GM19467 (cell line): ENCODE data around the gene STAP1.
"Not testable (repeated sequence)": the region's sequence is repeated elsewhere in the genome, so short reads cannot be mapped to it uniquely, and the experiment has no call there.

ENCODE experiments used
- ATAC-seq: cut with Tn5 transposase; IDR thresholded peaks from one replicate; pipeline ENCODE4 v1.9.1; 2021; ENCODE audit warnings: mild to moderate bottlenecking, moderate library complexity; ENCODE audit not compliant: unreplicated experiment

STAP1 gene, protein sequence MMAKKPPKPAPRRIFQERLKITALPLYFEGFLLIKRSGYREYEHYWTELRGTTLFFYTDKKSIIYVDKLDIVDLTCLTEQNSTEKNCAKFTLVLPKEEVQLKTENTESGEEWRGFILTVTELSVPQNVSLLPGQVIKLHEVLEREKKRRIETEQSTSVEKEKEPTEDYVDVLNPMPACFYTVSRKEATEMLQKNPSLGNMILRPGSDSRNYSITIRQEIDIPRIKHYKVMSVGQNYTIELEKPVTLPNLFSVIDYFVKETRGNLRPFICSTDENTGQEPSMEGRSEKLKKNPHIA

DNA sequence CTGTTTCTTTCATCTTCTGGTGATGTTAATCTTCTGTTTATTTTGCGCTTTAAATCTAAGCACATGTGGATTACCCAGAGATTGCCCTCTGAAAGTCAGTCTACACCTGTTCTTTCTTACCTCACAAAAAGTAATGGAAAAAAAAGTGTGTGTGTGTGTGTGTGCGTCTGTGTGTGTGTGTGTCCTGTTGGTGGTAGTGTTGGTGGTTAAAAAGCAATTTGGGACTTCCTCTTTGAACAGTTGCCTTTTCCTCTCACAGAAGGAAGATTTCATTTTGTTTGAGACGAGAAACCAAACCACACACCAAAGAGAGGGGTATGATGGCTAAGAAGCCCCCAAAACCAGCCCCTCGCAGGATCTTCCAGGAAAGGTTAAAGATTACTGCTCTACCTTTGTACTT lies at the start of gene STAP1:
TSS of gene STAP1 (plus strand) at position 235 of the 400 bp plus-strand sequence. CDS start at position 318, 83 bp downstream.
- ATAC-seq = peak; percentile 60

DNA sequence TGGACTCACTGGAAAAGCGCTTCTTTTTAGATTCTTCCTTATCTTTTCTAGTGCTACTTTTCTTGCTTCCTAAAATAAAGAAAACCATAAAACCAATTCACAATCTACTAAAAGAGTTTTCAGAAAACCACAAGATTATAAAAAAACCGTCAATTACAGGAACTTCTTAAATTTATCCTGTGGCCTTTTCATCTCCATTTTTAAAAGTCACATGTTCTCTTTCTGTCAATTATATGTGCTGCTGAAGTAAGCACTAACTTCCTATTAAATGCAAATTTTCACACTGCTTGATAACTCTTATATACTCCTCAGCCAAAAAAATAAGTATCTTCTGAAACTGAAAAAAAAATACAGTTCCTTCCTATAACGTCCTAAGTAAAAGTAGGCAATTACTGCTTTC lies 46.0 kb upstream of the STAP1 start:
- no peak for ATAC-seq

DNA sequence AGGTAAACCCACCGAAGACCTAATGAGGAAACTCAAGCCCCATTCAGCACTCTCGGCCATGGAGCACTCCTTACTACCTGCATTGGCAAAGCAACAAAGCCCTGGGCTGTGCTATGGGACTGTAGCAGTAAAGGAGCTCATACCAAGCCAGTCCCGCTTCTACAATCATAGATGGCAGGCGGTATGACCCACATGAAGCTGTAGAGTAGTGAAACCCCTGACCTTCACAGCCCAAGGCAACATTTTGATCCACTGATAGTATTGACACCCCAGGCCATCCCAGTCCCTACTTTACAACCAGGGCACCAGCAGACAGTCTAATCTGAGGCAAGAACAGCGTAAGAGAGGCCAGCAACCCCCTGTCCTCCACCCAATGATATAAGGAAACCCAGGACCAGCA lies 38.4 kb upstream of the STAP1 start:
- no peak for ATAC-seq

DNA sequence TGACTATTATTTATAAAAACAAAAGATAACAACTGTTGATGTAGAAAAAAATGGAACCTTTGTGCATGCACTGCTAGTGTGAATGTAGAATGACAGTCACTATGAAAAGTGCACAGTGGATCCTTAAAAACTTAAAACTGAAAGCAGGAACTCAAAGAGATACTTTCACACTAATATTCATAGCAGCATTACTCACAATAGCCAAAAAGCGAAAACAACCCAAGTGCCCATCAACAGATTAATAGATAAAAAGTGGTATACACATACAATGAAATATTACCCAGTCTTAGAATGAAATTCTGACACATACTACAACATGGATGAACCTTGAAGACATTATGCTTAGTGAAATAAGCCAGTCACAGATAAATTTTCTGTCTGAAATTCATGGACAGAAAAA lies 37.0 kb upstream of the STAP1 start:
- ATAC-seq = peak; percentile 82

DNA sequence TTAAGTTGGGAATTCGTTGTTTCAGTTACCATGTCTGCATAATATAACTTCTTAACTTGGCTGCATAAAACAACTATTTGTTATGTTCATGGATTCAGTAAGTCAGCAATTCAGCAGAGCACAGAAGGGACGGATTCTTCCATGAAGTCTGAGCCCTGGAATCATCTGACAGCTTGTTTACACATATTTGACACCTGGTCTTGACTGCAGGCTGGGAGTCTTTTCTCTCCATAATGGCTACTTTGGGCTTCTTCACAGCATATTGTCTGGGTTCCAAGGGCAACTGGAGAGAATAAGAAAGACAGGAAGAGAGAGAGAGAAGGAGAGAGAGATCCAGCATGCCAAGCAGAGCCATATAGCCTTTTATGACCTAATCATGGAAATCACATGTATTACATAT lies 36.3 kb upstream of the STAP1 start:
- ATAC-seq = no peak

DNA sequence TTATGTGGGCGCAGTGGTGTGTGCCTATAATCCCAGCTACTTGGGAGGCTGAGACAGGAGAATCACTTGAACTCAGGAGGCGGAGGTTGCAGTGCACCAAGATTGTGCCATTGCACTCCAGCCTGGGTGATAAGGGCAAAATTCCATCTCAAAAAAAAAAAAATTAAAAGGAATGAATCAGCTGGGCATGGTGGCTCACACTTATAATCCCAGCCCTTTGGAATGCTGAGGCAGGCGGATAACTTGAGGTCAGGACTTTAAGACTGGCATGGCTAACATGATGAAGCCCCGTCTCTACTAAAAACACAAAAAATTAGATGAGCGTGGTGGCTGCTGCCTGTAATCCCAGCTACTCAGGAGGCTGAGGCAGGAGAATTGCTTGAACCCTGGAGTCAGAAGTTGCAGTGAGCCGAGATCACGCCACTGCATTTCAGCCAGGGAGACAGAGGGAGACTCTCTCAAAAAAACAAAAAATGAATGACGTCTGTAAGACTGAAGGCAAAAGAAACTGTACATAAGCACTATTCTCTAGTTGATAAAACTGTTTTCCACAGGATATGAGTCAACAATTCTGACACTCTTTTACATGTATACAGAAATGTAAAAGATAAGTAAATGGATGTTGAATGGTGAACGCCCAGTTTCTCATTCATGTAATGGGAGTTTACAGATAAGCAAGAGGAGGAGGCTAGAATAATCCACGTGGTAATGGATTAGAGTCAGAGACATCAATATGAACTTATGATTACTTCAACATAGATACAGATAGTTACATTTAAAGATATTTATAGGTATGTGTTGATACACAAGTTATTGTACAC lies 35.5 kb upstream of the STAP1 start:
- ATAC-seq = no peak

DNA sequence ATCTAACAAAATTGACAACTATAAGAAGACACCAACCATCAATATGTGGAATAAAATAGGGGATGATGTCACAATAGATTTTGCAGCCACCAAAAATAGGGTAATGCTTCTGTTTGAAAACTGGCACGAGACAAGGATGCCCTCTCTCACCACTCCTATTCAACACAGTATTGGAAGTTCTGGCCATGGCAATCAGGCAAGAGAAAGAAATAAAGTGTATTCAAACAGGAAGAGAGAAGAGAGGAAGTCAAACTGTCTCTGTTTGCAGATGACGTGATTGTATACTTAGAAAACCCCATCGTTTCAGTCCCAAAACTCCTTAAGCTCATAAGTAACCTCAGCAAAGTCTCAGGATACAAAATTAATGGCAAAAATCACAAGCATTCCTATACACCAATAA lies 34.4 kb upstream of the STAP1 start:
- ATAC-seq = not testable (repeated sequence)

DNA sequence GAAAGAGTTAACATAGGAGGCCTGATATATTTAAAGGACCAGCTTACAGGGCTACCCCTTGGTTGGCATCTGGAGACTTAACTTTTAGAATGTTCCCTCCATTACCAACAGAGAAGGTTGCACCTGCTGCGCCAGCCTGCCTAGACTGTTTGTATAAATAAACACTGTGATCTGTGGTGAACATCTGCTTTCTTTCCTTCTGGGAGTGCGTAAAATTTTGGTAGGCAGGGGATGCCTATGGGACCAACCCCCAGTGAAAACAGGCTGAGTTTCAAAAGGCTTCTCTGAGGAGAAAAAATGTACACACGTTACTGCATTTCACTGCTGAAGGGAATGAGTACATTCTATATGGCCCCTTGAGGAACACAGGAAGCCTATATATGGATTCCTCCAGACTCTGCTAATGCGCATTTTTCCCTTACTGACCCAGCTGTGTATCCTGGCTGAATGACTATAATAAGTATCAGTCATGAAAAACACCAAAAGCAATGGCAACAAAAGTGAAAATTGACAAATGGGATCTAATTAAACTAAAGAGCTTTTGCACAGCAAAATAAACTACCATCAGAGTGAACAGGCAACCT lies 27.1 kb upstream of the STAP1 start:
- ATAC-seq = no peak

DNA sequence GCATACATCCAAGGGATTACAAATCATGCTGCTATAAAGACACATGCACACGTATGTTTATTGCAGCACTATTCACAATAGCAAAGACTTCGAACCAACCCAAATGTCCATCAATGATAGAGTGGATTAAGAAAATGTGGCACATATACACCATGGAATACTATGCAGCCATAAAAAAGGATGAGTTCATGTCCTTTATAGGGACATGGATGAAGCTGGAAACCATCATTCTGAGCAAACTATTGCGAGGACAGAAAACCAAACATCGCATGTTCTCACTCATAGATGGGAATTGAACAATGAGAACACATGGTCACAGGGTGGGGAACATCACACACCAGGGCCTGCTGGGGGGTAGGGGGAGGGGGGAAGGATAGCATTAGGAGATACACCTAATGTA lies 26.1 kb upstream of the STAP1 start:
- not testable (repeated sequence) for ATAC-seq

DNA sequence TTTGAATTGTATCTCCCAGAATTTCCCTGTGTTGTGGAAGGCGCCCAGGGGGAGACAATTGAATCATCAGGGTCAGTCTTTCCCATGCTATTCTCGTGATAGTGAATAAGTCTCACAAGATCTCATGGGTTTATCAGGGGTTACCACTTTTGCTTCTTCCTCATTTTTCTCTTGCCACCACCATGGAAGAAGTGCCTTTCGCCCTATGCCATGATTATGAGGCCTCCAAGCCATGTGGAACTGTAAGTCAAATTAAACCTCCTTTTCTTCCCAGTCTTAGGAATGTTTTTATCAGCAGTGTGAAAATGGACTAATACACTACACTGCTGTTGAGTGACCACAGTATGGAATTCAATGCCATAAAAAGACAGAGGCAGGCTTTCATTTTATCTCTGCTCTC lies 25.4 kb upstream of the STAP1 start:
- no peak for ATAC-seq

DNA sequence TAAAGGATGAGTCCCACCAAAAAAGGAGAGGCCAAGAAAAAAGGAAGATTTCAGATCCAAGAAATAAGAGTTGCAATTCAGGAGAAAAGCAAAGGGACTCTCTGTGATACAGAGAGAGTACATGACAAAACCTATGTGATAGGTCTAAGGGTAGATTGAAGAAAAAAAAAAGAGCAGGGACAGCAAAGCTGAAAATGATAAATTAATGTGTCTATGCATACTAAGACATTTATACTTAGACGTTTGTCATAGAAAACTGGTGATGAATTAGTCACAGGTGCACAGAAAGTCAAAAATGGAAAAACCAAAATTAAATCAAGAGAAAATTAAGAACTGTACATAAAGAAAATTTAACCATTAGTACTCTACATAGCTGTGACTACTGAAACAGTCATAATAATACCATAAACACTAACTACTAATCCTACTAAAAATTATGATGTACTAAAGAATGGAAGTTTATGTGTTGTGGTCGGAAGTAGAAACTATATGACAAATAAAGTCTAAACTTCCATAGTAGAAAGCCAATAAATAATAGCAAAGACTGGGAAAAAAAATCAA lies 23.2 kb upstream of the STAP1 start:
- no peak for ATAC-seq

DNA sequence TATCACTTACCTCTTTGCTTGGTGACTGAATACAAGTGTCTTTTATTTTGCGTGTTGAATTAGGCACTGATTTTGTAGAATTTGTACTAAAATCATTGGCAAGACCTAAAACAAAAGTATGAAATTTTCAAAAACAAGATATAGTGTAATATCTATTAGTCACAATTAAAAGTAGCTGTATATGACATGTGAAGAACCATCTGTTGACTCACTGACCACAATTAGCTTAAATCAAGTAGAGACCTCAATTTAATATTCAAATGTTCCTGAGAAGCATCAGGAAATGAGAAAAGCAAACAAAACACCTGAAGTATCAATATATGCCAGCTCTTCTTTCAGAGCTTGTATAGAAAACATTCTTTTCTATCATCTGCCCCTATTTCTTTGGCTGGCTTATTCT lies 18.7 kb upstream of the STAP1 start:
- no peak for ATAC-seq

DNA sequence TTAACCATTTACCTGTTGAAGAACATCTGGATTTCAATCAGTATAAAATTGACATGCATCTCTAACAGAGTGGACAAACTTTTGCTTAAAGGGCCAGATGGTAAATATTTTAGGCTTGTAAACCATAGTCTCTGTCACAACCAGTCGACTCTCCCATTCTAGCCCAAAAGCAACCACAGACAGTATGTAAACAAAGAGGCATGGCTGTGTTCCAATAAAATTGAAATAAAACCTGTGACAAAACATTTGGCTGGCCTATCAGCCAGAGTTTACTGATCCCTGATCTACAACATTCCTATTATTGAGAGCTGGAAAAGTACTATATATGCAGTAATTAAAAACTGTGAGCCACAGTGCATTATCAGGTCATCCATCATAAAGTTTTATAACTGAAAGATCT lies 16.5 kb upstream of the STAP1 start:
- ATAC-seq = no peak

DNA sequence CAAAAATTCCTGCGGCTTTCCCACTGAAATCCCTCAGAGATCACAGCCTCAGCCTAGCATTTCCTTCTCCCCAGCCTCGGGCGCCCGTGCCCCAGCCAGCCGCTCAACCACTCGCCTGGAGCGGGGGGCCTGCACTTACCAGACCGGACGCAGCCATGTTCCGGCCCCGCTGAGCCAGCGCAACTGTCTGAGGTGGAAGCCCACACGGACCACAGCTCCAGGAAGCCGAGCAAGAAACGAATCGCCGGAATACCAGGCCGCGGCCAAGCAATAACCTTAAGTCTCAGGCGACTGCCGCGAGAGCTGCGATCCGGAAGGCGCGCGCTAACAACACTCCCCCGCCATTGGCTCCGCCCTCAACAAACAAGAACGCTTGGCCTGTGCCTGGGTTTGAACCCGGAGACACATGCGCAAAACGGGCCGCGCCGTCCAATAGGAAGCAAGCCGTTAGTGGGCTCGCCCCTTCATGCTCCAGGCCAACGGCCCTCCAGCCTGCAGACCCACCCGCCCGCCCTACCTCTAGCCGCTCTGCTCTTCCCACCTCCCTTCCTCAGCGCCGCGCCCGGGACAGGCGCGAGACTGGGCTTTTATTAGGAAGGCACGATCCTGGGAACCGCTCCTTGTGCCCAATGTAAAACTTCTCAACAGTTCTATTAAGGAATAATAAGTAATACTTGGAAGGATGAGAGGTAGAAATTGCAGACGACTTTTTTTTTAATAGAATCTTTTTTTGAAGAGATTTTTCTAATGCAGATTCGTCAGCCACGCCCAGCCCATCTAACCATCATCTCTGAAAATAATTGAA lies 13.1 kb upstream of the STAP1 start, which contains the start of gene CENPC:
TSS of gene CENPC (minus strand) at position 305 of the 805 bp plus-strand sequence. CDS start at position 157, 148 bp downstream.
- ATAC-seq = peak; percentile 96

DNA sequence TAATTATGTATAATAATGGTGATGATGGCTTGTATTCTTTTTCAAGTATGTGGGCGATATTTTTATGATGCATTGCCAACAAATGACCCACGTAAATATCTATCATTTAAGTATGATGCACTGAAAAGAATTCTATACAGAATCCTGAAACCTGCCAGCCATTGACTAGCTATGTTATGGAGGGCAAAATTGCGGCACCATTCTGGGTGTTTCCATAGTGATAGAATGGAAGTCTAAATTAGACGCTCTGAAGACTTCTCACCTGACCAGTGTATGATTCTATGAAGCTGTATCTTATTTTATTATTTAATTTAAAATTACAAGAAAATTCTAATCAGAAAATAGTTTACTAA lies 12.5 kb upstream of the STAP1 start:
- ATAC-seq = no peak

DNA sequence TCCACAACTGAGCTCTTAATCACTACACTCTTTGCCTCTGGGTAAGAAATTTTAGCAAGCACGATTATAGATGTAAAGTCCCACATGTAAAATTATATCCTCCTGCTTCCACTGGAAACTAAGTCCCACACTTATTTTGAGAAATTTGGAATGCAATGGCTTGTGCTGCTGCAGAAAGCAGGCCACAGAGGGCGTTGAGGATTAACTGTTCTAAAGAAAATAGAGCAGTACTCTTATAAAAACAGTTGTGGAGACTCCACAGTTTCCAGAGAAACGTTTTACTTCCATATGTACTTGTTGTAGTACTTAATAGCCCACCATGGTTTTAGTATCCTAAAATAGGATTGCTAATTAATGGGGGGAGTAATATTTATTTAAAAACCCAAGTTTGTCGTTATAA lies 11.6 kb upstream of the STAP1 start:
- no peak for ATAC-seq

DNA sequence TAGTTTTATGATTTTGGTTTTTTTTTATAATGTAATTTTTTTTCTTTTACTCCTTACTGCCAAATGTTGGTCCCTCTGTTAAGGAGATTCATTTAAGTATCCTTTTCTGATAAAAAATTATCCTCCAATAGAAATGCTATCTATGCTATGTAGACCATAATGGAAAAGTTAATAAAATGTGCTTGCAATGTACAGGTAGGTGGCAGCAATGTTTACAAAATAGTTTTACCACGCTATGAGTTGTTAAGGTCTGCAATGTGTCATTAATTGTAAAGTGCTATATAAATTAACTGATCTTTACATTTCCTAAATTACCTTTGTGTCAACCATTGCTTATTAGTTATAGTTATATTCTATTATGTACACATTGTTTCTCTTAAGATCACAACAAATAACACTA lies 9.4 kb upstream of the STAP1 start:
- no peak for ATAC-seq

DNA sequence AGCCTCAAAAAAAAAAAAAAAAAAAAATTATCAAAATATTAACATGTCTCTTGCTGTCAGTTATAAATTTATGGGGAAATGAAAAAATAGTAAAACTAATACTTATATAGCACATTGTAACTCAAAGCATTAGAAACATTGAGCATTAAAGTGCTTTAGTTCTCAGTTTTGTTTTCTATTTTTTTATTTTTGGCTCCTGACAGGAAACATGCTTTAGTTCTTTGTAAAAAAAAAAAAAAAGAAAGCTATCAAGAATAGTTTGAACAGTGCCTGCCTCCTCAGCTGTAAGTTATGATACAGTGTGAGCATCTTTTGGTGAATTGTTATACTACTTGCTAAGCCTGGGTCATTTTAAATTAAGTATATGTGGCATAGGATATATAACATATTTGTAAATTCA lies 8.1 kb upstream of the STAP1 start:
- peak; percentile 40 for ATAC-seq

DNA sequence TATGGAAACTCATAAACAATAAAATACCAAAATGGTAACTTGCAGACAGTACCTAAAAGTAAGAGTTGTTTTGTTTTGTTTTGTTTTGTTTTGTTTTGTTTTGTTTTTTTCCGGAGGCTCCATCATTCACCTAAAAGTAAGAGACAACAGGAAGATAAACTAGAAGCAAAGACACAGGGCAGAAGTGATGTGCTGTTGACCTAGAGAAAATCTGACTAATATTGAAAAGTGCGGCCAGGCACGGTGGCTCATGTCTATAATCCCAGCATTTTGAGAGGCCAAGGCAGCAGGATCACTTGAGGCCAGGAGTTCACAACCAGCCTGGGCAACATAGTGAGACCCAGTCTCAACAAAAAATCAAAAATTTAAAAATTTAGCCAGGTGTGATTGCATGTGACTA lies 7.7 kb upstream of the STAP1 start:
- peak; percentile 13 for ATAC-seq

DNA sequence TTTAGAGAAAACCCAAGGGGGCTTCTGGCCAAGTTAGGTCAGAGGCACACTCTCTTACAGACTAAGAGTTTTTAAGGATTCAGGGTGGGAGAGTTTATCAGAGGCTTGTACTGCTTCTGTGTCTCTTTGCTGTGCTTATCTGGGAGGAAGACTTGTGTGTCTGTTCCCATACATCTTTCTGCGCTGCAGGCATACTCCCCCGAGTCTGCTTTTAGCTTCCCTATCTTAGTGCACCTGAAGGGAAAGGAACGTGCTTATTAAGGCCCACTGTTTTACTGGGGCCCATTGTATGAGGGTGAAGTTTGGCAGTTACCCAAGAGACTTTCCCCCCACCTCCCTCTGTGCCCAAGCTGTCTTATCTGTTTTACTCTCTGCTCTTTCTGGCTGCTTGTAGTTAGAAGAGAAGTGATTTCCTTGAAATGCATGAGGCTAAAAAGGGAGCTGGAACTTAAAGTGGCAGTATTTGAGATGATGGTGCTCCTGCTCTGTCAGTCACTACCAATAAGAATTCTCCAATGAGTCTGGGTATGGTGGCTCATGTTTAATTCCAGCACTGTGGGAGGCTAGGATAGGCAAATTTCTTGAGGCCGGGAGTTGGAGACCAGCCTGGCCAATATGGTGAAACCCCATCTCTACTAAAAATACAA lies 6.3 kb upstream of the STAP1 start:
- ATAC-seq = not testable (repeated sequence)
